C4-2B (cell line): ENCODE measurements around the gene XCL1.

Experiments
- ZFX ChIP-seq: fragments of 450-650 bp; IDR thresholded peaks from 2 replicates; pipeline ENCODE4 v1.6.1; 2017
- TF ChIP-seq, protein P1 (sequence below): fragments of 450-650 bp; conservative IDR thresholded peaks from 2 replicates; pipeline ENCODE4 v1.5.1; 2017; ENCODE audit warnings: mild to moderate bottlenecking

DNA sequence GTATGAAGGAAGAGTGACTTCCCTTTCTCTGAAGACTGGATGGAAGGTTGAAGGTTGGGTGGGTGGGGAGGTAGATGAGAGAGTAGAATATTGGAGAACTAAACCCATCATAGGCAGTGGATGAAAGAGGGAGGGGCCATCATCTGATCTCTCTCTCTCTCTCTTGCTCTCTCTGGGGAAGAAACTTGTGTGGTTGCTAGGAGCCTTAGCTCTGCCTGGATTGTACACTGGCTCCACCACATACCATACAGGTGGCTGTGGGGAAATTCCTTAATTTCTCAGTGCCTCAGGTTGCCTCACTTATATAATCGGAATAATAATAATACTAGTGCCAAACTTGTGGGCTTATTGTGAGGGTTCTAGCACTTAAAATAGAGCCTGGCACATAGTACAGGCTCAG, 9.5 kb downstream of the XCL1 start:
- TF ChIP-seq, protein P1, sequence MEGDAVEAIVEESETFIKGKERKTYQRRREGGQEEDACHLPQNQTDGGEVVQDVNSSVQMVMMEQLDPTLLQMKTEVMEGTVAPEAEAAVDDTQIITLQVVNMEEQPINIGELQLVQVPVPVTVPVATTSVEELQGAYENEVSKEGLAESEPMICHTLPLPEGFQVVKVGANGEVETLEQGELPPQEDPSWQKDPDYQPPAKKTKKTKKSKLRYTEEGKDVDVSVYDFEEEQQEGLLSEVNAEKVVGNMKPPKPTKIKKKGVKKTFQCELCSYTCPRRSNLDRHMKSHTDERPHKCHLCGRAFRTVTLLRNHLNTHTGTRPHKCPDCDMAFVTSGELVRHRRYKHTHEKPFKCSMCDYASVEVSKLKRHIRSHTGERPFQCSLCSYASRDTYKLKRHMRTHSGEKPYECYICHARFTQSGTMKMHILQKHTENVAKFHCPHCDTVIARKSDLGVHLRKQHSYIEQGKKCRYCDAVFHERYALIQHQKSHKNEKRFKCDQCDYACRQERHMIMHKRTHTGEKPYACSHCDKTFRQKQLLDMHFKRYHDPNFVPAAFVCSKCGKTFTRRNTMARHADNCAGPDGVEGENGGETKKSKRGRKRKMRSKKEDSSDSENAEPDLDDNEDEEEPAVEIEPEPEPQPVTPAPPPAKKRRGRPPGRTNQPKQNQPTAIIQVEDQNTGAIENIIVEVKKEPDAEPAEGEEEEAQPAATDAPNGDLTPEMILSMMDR: no peak
- no peak for TF ChIP-seq ZFX
